Uterus (tissue), 4 donors: ENCODE measurements around the gene SDCCAG8. TPM values are rescaled to one million over a fixed set of nuclear protein-coding genes. Genes with fewer than 3 reads are reported as not detected.
A peak's percentile ranks its signal among the peaks of the same experiment; 100 is the strongest.

Experiments used
- DNase-seq, 2 donors: peaks; one replicate each; pipeline ENCODE4 v3.0.0-alpha.2; 2019 to 2020
- H3K27ac ChIP-seq, 2 donors: fragments of 200-600 bp; sonication (generic); 1 replicate in 1 of 2; 2 replicates in 1 of 2; pipeline ENCODE4 v1.5.1; 2016 to 2018
- H3K27me3 ChIP-seq, 2 donors: fragments of 200-600 bp; sonication (generic); one replicate each; pipeline ENCODE4 v1.5.1; 2018 to 2019; ENCODE audit warnings: control low read depth in 1 of 2
- H3K36me3 ChIP-seq, 2 donors: fragments of 200-600 bp; sonication (generic); one replicate each; pipeline ENCODE4 v1.5.1; 2019; ENCODE audit warnings: control low read depth in 1 of 2
- H3K4me1 ChIP-seq, 2 donors: fragments of 200-600 bp; sonication (generic); one replicate each; pipeline ENCODE4 v1.5.1; 2018 to 2019; ENCODE audit warnings: control low read depth in 1 of 2
- H3K4me3 ChIP-seq, 2 donors: fragments of 200-600 bp; sonication (generic); 1 replicate in 1 of 2; 2 replicates in 1 of 2; pipeline ENCODE4 v1.5.1; 2018 to 2019; ENCODE audit warnings: mild to moderate bottlenecking in 1 of 2
- H3K9me3 ChIP-seq, 2 donors: fragments of 200-600 bp; sonication (generic); one replicate each; pipeline ENCODE4 v1.5.1; 2019; ENCODE audit warnings: control low read depth in 1 of 2
- POLR2A ChIP-seq, 2 donors: fragments of 450-650 bp; IDR thresholded peaks; one replicate each; pipeline ENCODE4 v1.6.1; 2016; ENCODE audit warnings: antibody characterized with exemption in 2 of 2, mild to moderate bottlenecking in 1 of 2, moderate library complexity in 1 of 2
- intact Hi-C: fragments of 100-400 bp; cut with DNase I; formaldehyde crosslinking; loops from one replicate; pipeline ENCODE4 v1.15.1; 2023; ENCODE audit warnings: low total_unique reads
- total RNA-seq, 4 donors: library from RNA; depleted of rRNA in 3 of 4; stranded (reverse); fragments of >200 nt in 3 of 4; gene quantifications; one replicate each; pipeline versions ENCODE4 v1.1.0 to v1.2.4, GENCODE V29; 2014 to 2023
- TF ChIP-seq, protein P1 (sequence below), 4 experiments: fragments of 200-600 bp in 2 of 4; fragments of 450-650 bp in 2 of 4; sonication (generic) in 2 of 4; IDR thresholded peaks; one replicate each; pipeline ENCODE4 v1.5.1; 2016 to 2019; ENCODE audit warnings: antibody characterized with exemption in 4 of 4, mild to moderate bottlenecking in 2 of 4, moderate library complexity in 1 of 4
- donor health status: DM: yes; HTN: yes; CAD: no.

SDCCAG8 gene
- total RNA-seq, 4 donors from 2014 or later, result 19.2 to 54.8 (median 49.7) TPM

GRCh38 chr1:243249214-243249613, 6.6 kb upstream of the SDCCAG8 start:
- H3K27ac ChIP-seq, result no peak overlapping the region
- no peaks in the 10 kb centered on the region for H3K9me3 ChIP-seq
- H3K4me1 ChIP-seq, result no peaks in the 10 kb centered on the region
- no peak overlapping the region for H3K4me3 ChIP-seq
- no peaks in the 10 kb centered on the region for H3K27me3 ChIP-seq
- DNase-seq, result no peak
- intact Hi-C loops, result no loop called here
- no peaks in the 10 kb centered on the region for H3K36me3 ChIP-seq
- TF ChIP-seq, protein P1, sequence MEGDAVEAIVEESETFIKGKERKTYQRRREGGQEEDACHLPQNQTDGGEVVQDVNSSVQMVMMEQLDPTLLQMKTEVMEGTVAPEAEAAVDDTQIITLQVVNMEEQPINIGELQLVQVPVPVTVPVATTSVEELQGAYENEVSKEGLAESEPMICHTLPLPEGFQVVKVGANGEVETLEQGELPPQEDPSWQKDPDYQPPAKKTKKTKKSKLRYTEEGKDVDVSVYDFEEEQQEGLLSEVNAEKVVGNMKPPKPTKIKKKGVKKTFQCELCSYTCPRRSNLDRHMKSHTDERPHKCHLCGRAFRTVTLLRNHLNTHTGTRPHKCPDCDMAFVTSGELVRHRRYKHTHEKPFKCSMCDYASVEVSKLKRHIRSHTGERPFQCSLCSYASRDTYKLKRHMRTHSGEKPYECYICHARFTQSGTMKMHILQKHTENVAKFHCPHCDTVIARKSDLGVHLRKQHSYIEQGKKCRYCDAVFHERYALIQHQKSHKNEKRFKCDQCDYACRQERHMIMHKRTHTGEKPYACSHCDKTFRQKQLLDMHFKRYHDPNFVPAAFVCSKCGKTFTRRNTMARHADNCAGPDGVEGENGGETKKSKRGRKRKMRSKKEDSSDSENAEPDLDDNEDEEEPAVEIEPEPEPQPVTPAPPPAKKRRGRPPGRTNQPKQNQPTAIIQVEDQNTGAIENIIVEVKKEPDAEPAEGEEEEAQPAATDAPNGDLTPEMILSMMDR (IDR thresholded peaks at IDR 0.05), result no peak
- no peak for TF ChIP-seq POLR2A (IDR thresholded peaks at IDR 0.05)

- TF ChIP-seq, protein P1 (IDR thresholded peaks at IDR 0.05), result no peak
- no peak for DNase-seq
- Histone ChIP-seq H3K9me3 (no peaks in the 10 kb centered on the region), H3K4me3 (no peak overlapping the region), H3K4me1 (no peaks in the 10 kb centered on the region), H3K36me3 (no peaks in the 10 kb centered on the region), H3K27ac (no peak overlapping the region), H3K27me3 (no peaks in the 10 kb centered on the region)
- intact Hi-C loops, result no loop called here
These were observed 5.7 kb upstream of the SDCCAG8 start for GRCh38 chr1:243250102-243250501.

DNA sequence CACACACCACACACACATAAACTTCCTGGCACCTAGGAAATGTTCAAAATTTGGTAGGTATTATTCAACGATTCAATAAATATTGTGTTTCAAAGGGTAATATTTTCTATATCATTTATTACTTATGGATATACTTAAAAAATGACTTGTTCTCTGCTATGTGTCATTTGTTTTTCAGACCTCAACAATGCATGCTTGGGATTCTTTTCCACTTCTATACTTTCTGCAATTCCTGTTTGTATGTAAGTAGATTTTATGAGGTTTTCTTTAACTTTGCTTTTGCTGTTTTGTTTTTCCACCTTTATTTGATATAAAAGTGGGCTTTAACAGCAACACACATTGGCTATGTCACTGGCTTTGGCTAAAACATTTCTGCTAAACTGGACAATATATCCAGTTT, 4.3 kb upstream of the SDCCAG8 start:
- DNase-seq, result no peak
- Histone ChIP-seq H3K9me3 (no peaks in the 10 kb centered on the region), H3K27ac (no peak overlapping the region), H3K4me3 (no peak overlapping the region), H3K27me3 (no peaks in the 10 kb centered on the region), H3K36me3 (no peaks in the 10 kb centered on the region), H3K4me1 (no peaks in the 10 kb centered on the region)
- intact Hi-C loops, result no loop called here
- TF ChIP-seq POLR2A (IDR thresholded peaks at IDR 0.05), result no peak
- TF ChIP-seq, protein P1 (IDR thresholded peaks at IDR 0.05), result no peak

GRCh38 chr1:243253211-243253925, 2.5 kb upstream of the SDCCAG8 start:
- TF ChIP-seq, protein P1 (IDR thresholded peaks at IDR 0.05), result no peak
- TF ChIP-seq POLR2A (IDR thresholded peaks at IDR 0.05), result no peak
- Histone ChIP-seq H3K4me1 (peaks cover 0 to 6% of the 10 kb centered on the region in 2 donors), H3K4me3 (peak overlapping the region; percentile 73 to 82), H3K9me3 (no peaks in the 10 kb centered on the region), H3K27me3 (no peaks in the 10 kb centered on the region), H3K27ac (peak overlapping the region; percentile 91 to 96), H3K36me3 (no peaks in the 10 kb centered on the region)
- DNase-seq, result no peak
- intact Hi-C loops, result no loop called here

DNA sequence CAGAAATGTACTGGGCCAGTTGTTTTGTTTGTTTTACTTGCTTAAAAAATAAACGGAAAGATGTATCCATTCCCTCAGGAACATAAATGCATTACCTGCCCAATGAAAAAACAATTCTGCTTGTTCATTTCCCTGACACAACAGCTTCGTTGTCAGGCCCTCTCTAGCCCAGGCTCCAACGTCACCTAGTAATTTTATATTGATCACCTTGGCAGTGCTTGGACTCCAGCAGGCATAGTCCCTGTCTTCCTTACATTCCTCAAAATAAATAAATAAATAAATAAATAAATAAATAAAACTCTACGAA, 2.0 kb upstream of the SDCCAG8 start:
- DNase-seq, result no peak
- intact Hi-C loops, result no loop called here
- Histone ChIP-seq H3K36me3 (no peaks in the 10 kb centered on the region), H3K27ac (peak overlapping the region; percentile 91 to 96), H3K27me3 (no peaks in the 10 kb centered on the region), H3K9me3 (no peaks in the 10 kb centered on the region), H3K4me1 (peaks cover 0 to 6% of the 10 kb centered on the region in 2 donors), H3K4me3 (peak overlapping the region; percentile 73 to 82)
- TF ChIP-seq, protein P1 (IDR thresholded peaks at IDR 0.05), result no peak
- TF ChIP-seq POLR2A (IDR thresholded peaks at IDR 0.05), result no peak
